Stimulated activated CD8-positive, alpha-beta memory T cell treated with anti-CD3 and anti-CD28 coated beads, Interleukin-4, amount 100 ng/mL, for 48 hours (primary cell): Measurements from ENCODE around the gene JARID2.

ENCODE experiments used
- DNase-seq: peaks from one replicate; pipeline ENCODE4 v3.0.0-alpha.2; 2020

Gene JARID2

GRCh38 chr6:15449011-15449410 is 203.1 kb downstream of the JARID2 start:
- DNase-seq = no peak

GRCh38 chr6:15451738-15452137 is 205.9 kb downstream of the JARID2 start:
- DNase-seq = no peak

- DNase-seq = no peak
These were observed 206.5 kb downstream of the JARID2 start for GRCh38 chr6:15452182-15452941.

GRCh38 chr6:15453186-15453585 is 207.3 kb downstream of the JARID2 start:
- DNase-seq = no peak

GRCh38 chr6:15453622-15454021 is 207.8 kb downstream of the JARID2 start:
- no peak for DNase-seq

GRCh38 chr6:15456422-15456821 is 210.6 kb downstream of the JARID2 start:
- no peak for DNase-seq

GRCh38 chr6:15457121-15457650 is 211.3 kb downstream of the JARID2 start:
- no peak for DNase-seq

GRCh38 chr6:15458021-15458459 is 212.2 kb downstream of the JARID2 start:
- no peak for DNase-seq

- DNase-seq = no peak
These were observed 214.3 kb downstream of the JARID2 start for GRCh38 chr6:15460110-15460727.

GRCh38 chr6:15461127-15461944 is 215.5 kb downstream of the JARID2 start:
- DNase-seq = no peak

GRCh38 chr6:15462256-15462655 is 216.4 kb downstream of the JARID2 start:
- no peak for DNase-seq

- DNase-seq = no peak
These were observed 217.1 kb downstream of the JARID2 start for GRCh38 chr6:15462717-15463525.

GRCh38 chr6:15464211-15464725 is 218.4 kb downstream of the JARID2 start:
- DNase-seq = peak; percentile 75

GRCh38 chr6:15465212-15465611 is 219.3 kb downstream of the JARID2 start:
- DNase-seq = no peak

GRCh38 chr6:15470746-15471145 is 224.9 kb downstream of the JARID2 start:
- no peak for DNase-seq

GRCh38 chr6:15472621-15473020 is 226.8 kb downstream of the JARID2 start:
- no peak for DNase-seq

- DNase-seq = no peak
These were observed 227.3 kb downstream of the JARID2 start for GRCh38 chr6:15473174-15473573.

- DNase-seq = no peak
These were observed 227.9 kb downstream of the JARID2 start for GRCh38 chr6:15473741-15474161.

- no peak for DNase-seq
These were observed 228.3 kb downstream of the JARID2 start for GRCh38 chr6:15474196-15474595.

- DNase-seq = no peak
These were observed 229.4 kb downstream of the JARID2 start for GRCh38 chr6:15475261-15475660.

- DNase-seq = no peak
These were observed 230.0 kb downstream of the JARID2 start for GRCh38 chr6:15475872-15476271.
